A549 treated with RU486 at 1 μM for 4 hours (cell line): ENCODE measurements around the gene RBP2. TPM values are rescaled to one million over a fixed set of nuclear protein-coding genes. Genes with fewer than 3 reads are reported as not detected.

Experiments used
- total RNA-seq: library from RNA; stranded (reverse); fragments of 200-300 nt; extraction: Qiagen RNA extraction; gene quantifications from 5 replicates; pipeline ENCODE4 v1.2.3, GENCODE V29; 2022; ENCODE audit warnings: low read depth

The RBP2 gene
- not detected in 5 replicates for total RNA-seq

DNA sequence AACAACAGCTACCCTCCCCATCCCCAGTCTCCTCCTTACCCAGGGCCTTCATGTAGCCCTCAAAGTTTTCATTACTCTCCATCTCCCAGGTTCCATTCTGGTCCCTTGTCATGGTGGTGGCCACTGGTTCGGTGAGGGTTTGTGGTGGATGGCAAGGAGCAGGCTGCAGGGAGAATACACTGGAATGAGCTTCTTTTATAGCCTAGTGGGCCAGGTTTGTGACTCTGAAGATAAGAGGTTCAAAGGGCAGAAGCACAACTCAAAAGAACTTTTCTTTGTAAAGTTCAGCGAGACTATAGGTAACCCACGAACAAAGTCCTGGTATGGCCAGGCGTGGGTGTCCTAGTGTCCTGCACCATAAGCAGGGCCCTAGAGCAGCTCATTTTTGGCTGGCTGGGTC, at the start of gene RBP2:
Gene RBP2, minus strand, starts transcription at position 169 of the 400 bp plus-strand sequence. Its CDS starts 57 bp downstream, at position 112.

Other genes starting within 250 kb of the RBP2 start
- 40.6 to 51.0 TPM (median 43.8 TPM) in 5 replicates for gene MRPS22, start 132.5 kb downstream of the RBP2 start, total RNA-seq
- gene COPB2, start 86.9 kb downstream of the RBP2 start, total RNA-seq: 62.4 to 77.3 TPM (median 68.7 TPM) in 5 replicates
- 5.6 to 7.0 TPM (median 6.8 TPM) in 5 replicates for gene RBP1, start 63.2 kb upstream of the RBP2 start, total RNA-seq
- gene NMNAT3, start 201.5 kb upstream of the RBP2 start, total RNA-seq: 1.5 to 2.4 TPM (median 1.6 TPM) in 5 replicates